ENCODE data around the gene NDUFV2. TPM values are rescaled to one million over a fixed set of nuclear protein-coding genes. Genes with fewer than 3 reads are reported as not detected.
A peak's percentile ranks its signal among the peaks of the same experiment; 100 is the strongest.

NDUFV2 gene
- total RNA-seq, 3 donors from 2014 or later (not counting 1 experiment from before 2014, with no cell fraction given), result 137 to 188 (median 154) TPM

DNA sequence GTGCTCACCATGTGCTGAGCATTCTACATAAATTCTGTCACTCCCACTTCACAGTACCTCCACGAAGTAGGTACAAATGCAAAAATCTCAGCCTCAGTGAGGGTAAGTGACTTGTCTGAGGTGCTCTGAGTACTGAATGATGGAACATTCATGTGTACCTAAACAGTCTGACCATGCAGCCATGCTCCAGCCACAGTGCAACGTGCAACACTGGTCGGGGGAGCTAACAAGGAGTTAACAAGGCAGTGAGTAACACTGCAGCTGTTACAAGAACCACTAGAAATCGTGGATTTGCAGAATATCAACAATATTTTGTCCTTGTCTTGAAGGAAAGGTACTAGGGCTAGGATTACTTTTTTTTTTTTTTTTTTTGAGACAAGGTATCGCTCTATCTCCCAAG lies 36.6 kb upstream of the NDUFV2 start:
- no peak for ATAC-seq
- WGBS (ENCODE audit: insufficient coverage), result 71% methylated on average over 5 of the region's 5 CpGs
- peaks cover 7% of the 10 kb centered on the region for H3K4me1 ChIP-seq (ENCODE audit: control insufficient read depth, insufficient read depth, low read length)

DNA sequence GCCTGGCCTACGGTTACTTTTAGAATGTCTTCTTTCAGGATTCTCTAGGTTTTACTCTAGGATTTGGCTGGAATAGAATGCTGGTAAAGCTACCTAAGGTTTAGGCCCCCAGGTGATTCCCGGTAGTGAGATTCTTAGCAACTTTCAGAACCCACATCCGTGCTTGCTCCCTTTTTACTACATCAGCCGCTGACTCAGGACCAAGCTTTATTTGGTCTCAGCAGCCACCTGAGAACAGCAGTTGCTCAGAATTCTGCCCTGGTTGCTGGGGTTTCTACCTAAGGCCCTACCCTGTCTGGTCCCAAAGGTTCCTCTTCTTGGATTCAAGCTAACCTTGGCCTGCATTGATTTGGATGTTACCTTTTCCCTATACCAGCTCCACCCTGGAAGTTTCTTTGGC lies 36.1 kb upstream of the NDUFV2 start:
- ATAC-seq (no peak), DNase-seq (no peak)
- Mint-ChIP-seq H3K27me3 (ENCODE audit: low read depth in 2 of 2) (peaks cover 0 to 8% of the 10 kb centered on the region in 2 donors), H3K9me3 (no peaks in the 10 kb centered on the region), H3K4me3 (no peak overlapping the region), H3K27ac (no peak overlapping the region), H3K36me3 (no peaks in the 10 kb centered on the region), H3K4me1 (peaks cover 0 to 4% of the 10 kb centered on the region in 2 donors)
- TF ChIP-seq, protein P1, sequence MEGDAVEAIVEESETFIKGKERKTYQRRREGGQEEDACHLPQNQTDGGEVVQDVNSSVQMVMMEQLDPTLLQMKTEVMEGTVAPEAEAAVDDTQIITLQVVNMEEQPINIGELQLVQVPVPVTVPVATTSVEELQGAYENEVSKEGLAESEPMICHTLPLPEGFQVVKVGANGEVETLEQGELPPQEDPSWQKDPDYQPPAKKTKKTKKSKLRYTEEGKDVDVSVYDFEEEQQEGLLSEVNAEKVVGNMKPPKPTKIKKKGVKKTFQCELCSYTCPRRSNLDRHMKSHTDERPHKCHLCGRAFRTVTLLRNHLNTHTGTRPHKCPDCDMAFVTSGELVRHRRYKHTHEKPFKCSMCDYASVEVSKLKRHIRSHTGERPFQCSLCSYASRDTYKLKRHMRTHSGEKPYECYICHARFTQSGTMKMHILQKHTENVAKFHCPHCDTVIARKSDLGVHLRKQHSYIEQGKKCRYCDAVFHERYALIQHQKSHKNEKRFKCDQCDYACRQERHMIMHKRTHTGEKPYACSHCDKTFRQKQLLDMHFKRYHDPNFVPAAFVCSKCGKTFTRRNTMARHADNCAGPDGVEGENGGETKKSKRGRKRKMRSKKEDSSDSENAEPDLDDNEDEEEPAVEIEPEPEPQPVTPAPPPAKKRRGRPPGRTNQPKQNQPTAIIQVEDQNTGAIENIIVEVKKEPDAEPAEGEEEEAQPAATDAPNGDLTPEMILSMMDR (IDR thresholded peaks at IDR 0.05), result no peak
- WGBS (ENCODE audit: insufficient coverage), result 89% methylated on average over 4 of the region's 4 CpGs
- Histone ChIP-seq H3K4me3 (ENCODE audit: low read length) (no peak overlapping the region), H3K36me3 (ENCODE audit: control insufficient read depth, insufficient read depth, low read length) (no peaks in the 10 kb centered on the region), H3K27ac (ENCODE audit: low read length) (no peak overlapping the region), H3K27me3 (ENCODE audit: control insufficient read depth, insufficient read depth, low read length) (no peaks in the 10 kb centered on the region), H3K9me3 (ENCODE audit: control insufficient read depth, insufficient read depth, low read length) (no peaks in the 10 kb centered on the region), H3K4me1 (ENCODE audit: control insufficient read depth, insufficient read depth, low read length) (peaks cover 7% of the 10 kb centered on the region)
- intact Hi-C loops (cut with micrococcal nuclease), result no loop called here

More for the DNA sequence above, 36.6 kb upstream of the NDUFV2 start:
- TF ChIP-seq, protein P1 (IDR thresholded peaks at IDR 0.05), result no peak
- Mint-ChIP-seq H3K36me3 (no peaks in the 10 kb centered on the region), H3K27ac (no peak overlapping the region), H3K4me3 (no peak overlapping the region), H3K9me3 (no peaks in the 10 kb centered on the region), H3K27me3 (ENCODE audit: low read depth in 2 of 2) (peaks cover 0 to 10% of the 10 kb centered on the region in 2 donors), H3K4me1 (peaks cover 0 to 4% of the 10 kb centered on the region in 2 donors)
- Histone ChIP-seq H3K27me3 (ENCODE audit: control insufficient read depth, insufficient read depth, low read length) (no peaks in the 10 kb centered on the region), H3K36me3 (ENCODE audit: control insufficient read depth, insufficient read depth, low read length) (no peaks in the 10 kb centered on the region), H3K9me3 (ENCODE audit: control insufficient read depth, insufficient read depth, low read length) (no peaks in the 10 kb centered on the region), H3K4me3 (ENCODE audit: low read length) (no peak overlapping the region), H3K27ac (ENCODE audit: low read length) (no peak overlapping the region)
- DNase-seq, result no peak
- intact Hi-C loops (cut with micrococcal nuclease), result no loop called here

DNA sequence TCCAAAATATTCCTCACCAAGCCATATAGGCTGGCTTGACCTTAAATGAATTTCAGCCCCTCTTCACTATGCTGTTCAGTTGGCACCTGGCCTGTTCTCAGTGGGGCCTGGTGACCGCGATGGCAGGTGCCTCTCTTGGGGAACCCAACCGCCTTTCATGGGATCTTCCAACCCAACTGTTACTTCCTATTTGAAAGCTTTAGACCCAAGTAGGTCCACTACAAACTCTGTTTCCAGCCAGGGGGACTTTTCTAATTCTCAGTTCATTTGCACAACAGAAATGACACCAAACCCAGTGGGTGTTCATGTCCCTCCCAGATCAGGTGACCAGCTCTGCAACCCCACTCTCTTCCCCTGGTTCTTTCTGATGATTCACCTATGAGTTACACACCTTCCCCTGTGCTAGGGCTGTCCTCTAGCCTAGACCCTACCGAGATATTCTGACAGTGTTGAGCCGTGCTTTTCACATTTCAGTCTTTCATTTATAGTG lies 35.6 kb upstream of the NDUFV2 start:
- TF ChIP-seq, protein P1 (IDR thresholded peaks at IDR 0.05), result no peak
- Histone ChIP-seq H3K4me1 (ENCODE audit: control insufficient read depth, insufficient read depth, low read length) (peaks cover 7% of the 10 kb centered on the region), H3K9me3 (ENCODE audit: control insufficient read depth, insufficient read depth, low read length) (no peaks in the 10 kb centered on the region), H3K27me3 (ENCODE audit: control insufficient read depth, insufficient read depth, low read length) (no peaks in the 10 kb centered on the region), H3K4me3 (ENCODE audit: low read length) (no peak overlapping the region), H3K27ac (ENCODE audit: low read length) (no peak overlapping the region), H3K36me3 (ENCODE audit: control insufficient read depth, insufficient read depth, low read length) (no peaks in the 10 kb centered on the region)
- WGBS (ENCODE audit: insufficient coverage), result 66% methylated on average over 5 of the region's 5 CpGs
- intact Hi-C loops (cut with micrococcal nuclease), result no loop called here
- H3K4me3 Mint-ChIP-seq, result no peak overlapping the region
- ATAC-seq (peak in 1 of 3 donors; percentile 48), DNase-seq (no peak)
- H3K4me1 Mint-ChIP-seq, result peaks cover 0 to 4% of the 10 kb centered on the region in 2 donors
- no peak overlapping the region for H3K27ac Mint-ChIP-seq
- H3K27me3 Mint-ChIP-seq (ENCODE audit: low read depth in 2 of 2), result peaks cover 0 to 8% of the 10 kb centered on the region in 2 donors
- H3K36me3 Mint-ChIP-seq, result no peaks in the 10 kb centered on the region
- H3K9me3 Mint-ChIP-seq, result no peaks in the 10 kb centered on the region

DNA sequence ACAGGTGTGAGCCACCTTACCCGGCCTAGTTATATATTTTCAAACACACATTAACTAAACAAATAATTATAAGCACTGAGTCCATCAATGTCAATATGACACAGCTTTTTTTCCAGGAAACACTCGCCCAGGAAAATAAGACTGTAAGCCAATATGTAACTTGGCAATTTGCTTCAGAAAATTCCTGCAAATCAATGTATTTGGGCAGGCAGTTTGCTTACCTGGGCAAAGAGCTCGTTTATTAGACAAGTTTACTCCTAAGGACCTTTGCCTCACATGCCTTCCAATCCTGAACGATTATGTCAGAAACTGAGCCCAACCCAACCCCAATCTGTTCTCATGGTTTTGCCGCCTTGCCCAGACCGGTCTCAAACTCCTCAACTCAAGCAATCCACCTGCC lies 34.7 kb upstream of the NDUFV2 start:
- Histone ChIP-seq H3K27ac (ENCODE audit: low read length) (no peak overlapping the region), H3K9me3 (ENCODE audit: control insufficient read depth, insufficient read depth, low read length) (no peaks in the 10 kb centered on the region), H3K4me1 (ENCODE audit: control insufficient read depth, insufficient read depth, low read length) (peaks cover 2% of the 10 kb centered on the region), H3K27me3 (ENCODE audit: control insufficient read depth, insufficient read depth, low read length) (no peaks in the 10 kb centered on the region), H3K36me3 (ENCODE audit: control insufficient read depth, insufficient read depth, low read length) (no peaks in the 10 kb centered on the region), H3K4me3 (ENCODE audit: low read length) (no peak overlapping the region)
- intact Hi-C loops (cut with micrococcal nuclease), result no loop called here
- Mint-ChIP-seq H3K9me3 (no peaks in the 10 kb centered on the region), H3K4me3 (no peak overlapping the region), H3K36me3 (no peaks in the 10 kb centered on the region), H3K4me1 (peaks cover 0 to 4% of the 10 kb centered on the region in 2 donors), H3K27me3 (ENCODE audit: low read depth in 2 of 2) (peaks cover 0 to 4% of the 10 kb centered on the region in 2 donors), H3K27ac (no peak overlapping the region)
- DNase-seq (no peak), ATAC-seq (no peak)
- whole genome bisulfite sequencing (ENCODE audit: insufficient coverage), result 89% methylated on average over 6 of the region's 6 CpGs
- TF ChIP-seq, protein P1 (IDR thresholded peaks at IDR 0.05), result no peak

Measured in natural killer cell (primary cell).